K562 (cell line): ENCODE measurements around the gene SCN5A. TPM values are rescaled to one million over a fixed set of nuclear protein-coding genes. Genes with fewer than 3 reads are reported as not detected.
A peak's percentile ranks its signal among the peaks of the same experiment; 100 is the strongest.

Experiments used
- ATAC-seq: fragments of 200-7000 bp; cut with Tn5 transposase; 3 replicates; pipeline ENCODE4 v1.9.1; 2020; ENCODE audit warnings: moderate library complexity
- BruUV-seq: library from RNA; stranded (reverse); fragments of 400-500 nt; replicated peaks from 2 replicates; lab custom pipeline; 2021; lab: Mats Ljungman, UMichigan
- CTCF ChIA-PET: fragments of 300-600 bp; formaldehyde crosslinking; extraction: SDS; loops from one replicate; lab custom pipeline; 2021; ENCODE audit warnings: low intra/inter-chr PET ratio; lab: Yijun Ruan, JAX
- POLR2A ChIA-PET: fragments of 300-600, 350-650 bp; sonication (Branson Sonifier 250); formaldehyde crosslinking; extraction: SDS; loops from one replicate; lab custom pipeline; 2021; ENCODE audit warnings: antibody characterized with exemption, inconsistent platforms; lab: Yijun Ruan, JAX
- DNase-seq, 4 experiments: peaks; one replicate each; pipeline versions ENCODE4 v3.0.0 to v3.0.0-alpha.2; 2011 to 2018; ENCODE audit warnings: low spot score in 3 of 4, mixed read lengths in 3 of 4; ENCODE audit errors: extremely low read depth in 1 of 4
- FAIRE-seq: peaks from 2 replicates; lab custom pipeline; 2011; peaks lifted over from hg19 to GRCh38; lab: Jason Lieb, UNC
- H2AFZ ChIP-seq: 2 replicates; pipeline ENCODE4 v1.6.0; 2011; ENCODE audit warnings: low read depth, low read length, control low read depth, inconsistent platforms
- H3K27ac ChIP-seq: fragments of 200-600 bp; 3 replicates; pipeline ENCODE4 v1.8.0; 2011; ENCODE audit warnings: low read depth, mild to moderate bottlenecking, control low read depth, inconsistent platforms, low read length, moderate library complexity, mixed read lengths; ENCODE audit errors: extremely low read depth
- H3K27me3 ChIP-seq, 2 experiments: fragments of 300-600 bp in 1 of 2; 2 replicates in 1 of 2; 3 replicates in 1 of 2; pipeline versions ENCODE4 v1.6.0 to v1.8.0; 2011; ENCODE audit warnings: inconsistent platforms in 2 of 2, low read length in 2 of 2, mild to moderate bottlenecking in 1 of 2, mixed read lengths in 1 of 2, moderate library complexity in 1 of 2; ENCODE audit not compliant: control insufficient read depth in 2 of 2, insufficient read depth in 2 of 2
- H3K36me3 ChIP-seq: fragments of 300-600 bp; 3 replicates; pipeline ENCODE4 v1.8.0; 2011; ENCODE audit warnings: mild to moderate bottlenecking, low read length, inconsistent platforms; ENCODE audit not compliant: control insufficient read depth, insufficient read depth
- H3K4me1 ChIP-seq, 2 experiments: fragments of 200-600 bp in 1 of 2; replicated peaks in 1 of 2; 2 replicates in 1 of 2; 3 replicates in 1 of 2; pipeline versions ENCODE4 v1.5.1 to v1.8.0; 2011; ENCODE audit warnings: inconsistent platforms in 2 of 2, low read length in 2 of 2, mild to moderate bottlenecking in 1 of 2, mixed read lengths in 1 of 2, moderate library complexity in 1 of 2; ENCODE audit not compliant: control insufficient read depth in 2 of 2, insufficient read depth in 2 of 2
- H3K4me2 ChIP-seq: 2 replicates; pipeline ENCODE4 v1.6.1; 2011; ENCODE audit warnings: low read length, control low read depth, inconsistent platforms, mixed read lengths; ENCODE audit not compliant: insufficient read depth
- H3K4me3 ChIP-seq: fragments of 200-600 bp; sonication (generic), shearing (Covaris generic); 2 replicates; pipeline ENCODE4 v1.5.1; 2016; ENCODE audit warnings: control low read depth, inconsistent platforms
- H3K79me2 ChIP-seq: fragments of 200-600 bp; 3 replicates; pipeline ENCODE4 v1.8.0; 2011; ENCODE audit warnings: low read length, inconsistent platforms; ENCODE audit not compliant: control insufficient read depth, insufficient read depth
- H3K9ac ChIP-seq, 2 experiments: 2 replicates each; pipeline versions ENCODE4 v1.6.0 to v1.6.1; 2011; ENCODE audit warnings: low read depth in 2 of 2, low read length in 2 of 2, control low read depth in 1 of 2, inconsistent platforms in 1 of 2, mild to moderate bottlenecking in 1 of 2, mixed read lengths in 1 of 2; ENCODE audit not compliant: insufficient read depth in 1 of 2
- H3K9me1 ChIP-seq: one replicate; pipeline ENCODE4 v1.6.0; 2011; ENCODE audit warnings: inconsistent platforms, mild to moderate bottlenecking, low read length, moderate library complexity; ENCODE audit not compliant: control insufficient read depth, insufficient read depth
- H3K9me3 ChIP-seq: replicated peaks from 2 replicates; pipeline ENCODE4 v1.5.1; 2011; ENCODE audit warnings: low read depth, low read length, inconsistent platforms; ENCODE audit not compliant: control insufficient read depth, insufficient read depth
- H4K20me1 ChIP-seq: replicated peaks from 2 replicates; pipeline ENCODE4 v1.6.1; 2011; ENCODE audit warnings: low read length, inconsistent platforms, mixed read lengths; ENCODE audit not compliant: control insufficient read depth, insufficient read depth
- CTCF ChIP-seq, 3 experiments: IDR thresholded peaks in 2 of 3; conservative IDR thresholded peaks in 1 of 3; 2 replicates each; pipeline ENCODE4 v1.5.1; 2011 to 2012; ENCODE audit warnings: low read length in 3 of 3, mild to moderate bottlenecking in 3 of 3, control low read depth in 2 of 3, improper control_type of control experiment in 1 of 3, inconsistent platforms in 1 of 3, low read depth in 1 of 3, mixed read lengths in 1 of 3, moderate library complexity in 1 of 3; ENCODE audit not compliant: insufficient read depth in 2 of 3
- SAP30 ChIP-seq: fragments of 200-600 bp; sonication (generic); IDR thresholded peaks from 2 replicates; pipeline ENCODE4 v1.6.1; 2012; ENCODE audit warnings: borderline replicate concordance, low read depth, mild to moderate bottlenecking, moderate library complexity, low read length, control low read depth, inconsistent platforms; ENCODE audit not compliant: insufficient read depth, poor library complexity, severe bottlenecking
- TARDBP ChIP-seq: fragments of 450-650 bp; IDR thresholded peaks from 2 replicates; pipeline ENCODE4 v1.6.1; 2016
- WGBS: fragments of 100-300 bp; shearing (Covaris generic); methylation state at CpG from one replicate; pipeline ENCODE4 v1.1.6; 2016; ENCODE audit warnings: low coverage, mixed read lengths; ENCODE audit not compliant: insufficient coverage; ENCODE audit errors: missing lambda C conversion rate; 5-methylcytosine and 5-hydroxymethylcytosine counted together
- in situ Hi-C: fragments of 300-500 bp; cut with MboI; formaldehyde crosslinking; loops from 4 replicates; pipeline ENCODE4 v1.15.0; 2018; ENCODE audit warnings: inconsistent platforms, mixed read lengths
- intact Hi-C: fragments of 100-400 bp; cut with micrococcal nuclease; formaldehyde crosslinking; loops from 2 replicates; pipeline ENCODE4 v1.14.2; 2022
- polyA plus RNA-seq, 8 experiments: library from polyadenylated mRNA; depleted of rRNA in 4 of 8; stranded (reverse) in 5 of 8; unstranded in 3 of 8; fragments of >200 nt; fragmentation: Nextera tagmentation in 2 of 8; fragmentation: Illumina TruSeq in 1 of 8; extraction: Ambion mirVana in 2 of 8; extraction: Trizol in 1 of 8; gene quantifications; 2 replicates each; pipeline versions ENCODE4 v1.2.1 to v1.2.3, GENCODE V29; 2011 to 2014; ENCODE audit warnings: inconsistent platforms in 1 of 8, missing spikeins in 1 of 8
- total RNA-seq, 7 experiments: library from RNA; depleted of rRNA in 6 of 7; stranded (reverse); fragments of >200 nt in 6 of 7; fragmentation: Illumina TruSeq in 2 of 7; extraction: Trizol in 2 of 7; gene quantifications; 2 replicates each; pipeline versions ENCODE4 v1.2.1 to v1.2.3, GENCODE V29; 2011 to 2021; ENCODE audit warnings: low replicate concordance in 1 of 7
- TF ChIP-seq, protein P1 (sequence below): sonication (generic); formaldehyde crosslinking; IDR thresholded peaks from 2 replicates; pipeline ENCODE4 v1.5.0; 2020; ENCODE audit warnings: missing genetic modification reagents

SCN5A gene
- total and polyA plus RNA-seq, 9 of the 15 experiments (the other 6 are each of a cell fraction or from before 2014, with no cell fraction given), result 0.07 to 1.4 (median 0.21) TPM; not detected in 2

- TF ChIP-seq, protein P1, sequence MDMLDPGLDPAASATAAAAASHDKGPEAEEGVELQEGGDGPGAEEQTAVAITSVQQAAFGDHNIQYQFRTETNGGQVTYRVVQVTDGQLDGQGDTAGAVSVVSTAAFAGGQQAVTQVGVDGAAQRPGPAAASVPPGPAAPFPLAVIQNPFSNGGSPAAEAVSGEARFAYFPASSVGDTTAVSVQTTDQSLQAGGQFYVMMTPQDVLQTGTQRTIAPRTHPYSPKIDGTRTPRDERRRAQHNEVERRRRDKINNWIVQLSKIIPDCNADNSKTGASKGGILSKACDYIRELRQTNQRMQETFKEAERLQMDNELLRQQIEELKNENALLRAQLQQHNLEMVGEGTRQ (CRISPR knock-in tag), result no peak
- no peak for TF ChIP-seq TARDBP
Observed at GRCh38 chr3:38560996-38561717, 88.3 kb downstream of the SCN5A start (continued).

GRCh38 chr3:38560284-38560683 lies 89.2 kb downstream of the SCN5A start:
- intact Hi-C loops (no loop called here), in situ Hi-C loops (no loop called here)
- TF ChIP-seq SAP30 (no peak), CTCF (IDR thresholded peaks at IDR 0.05 in 2 of 3, conservative IDR thresholded peaks at IDR 0.05 in 1 of 3; ENCODE audit: insufficient read depth in 2 of 3, low read depth in 1 of 3, low read length in 3 of 3) (peak in 2 of 3 experiments; percentile 14 to 50; a peak in 3 of 6 replicates)
- no TSS peak for BruUV-seq
- H3K9me3 ChIP-seq, result no peaks in the 10 kb centered on the region
- DNase-seq (no peak), FAIRE-seq (no peak), ATAC-seq (peak; percentile 77)
- H3K27ac ChIP-seq, result no peak overlapping the region
- no peak overlapping the region for H2AFZ ChIP-seq
- ChIA-PET POLR2A (interaction anchor here (0.5 to 2.1 kb wide), 3 partner anchors 9 to 507 kb away, joined by 3 to 6 read pairs (median 3); no protein-coding TSS in a partner anchor), CTCF (no interaction called here)
- H3K36me3 ChIP-seq, result no peaks in the 10 kb centered on the region
- no peaks in the 10 kb centered on the region for H3K9me1 ChIP-seq
- no peaks in the 10 kb centered on the region for H3K4me1 ChIP-seq
- peaks cover 7 to 40% of the 10 kb centered on the region in 2 experiments; a peak in 4 of 5 replicates for H3K27me3 ChIP-seq
- WGBS, result 1% methylated on average over 6 of the region's 6 CpGs
- H3K79me2 ChIP-seq, result no peaks in the 10 kb centered on the region
- no peak overlapping the region for H3K9ac ChIP-seq
- no peak overlapping the region for H3K4me2 ChIP-seq
- H4K20me1 ChIP-seq, result no peaks in the 10 kb centered on the region
- no peak overlapping the region for H3K4me3 ChIP-seq
